ENCODE results near the gene RPP14. TPM values are rescaled to one million over a fixed set of nuclear protein-coding genes. Genes with fewer than 3 reads are reported as not detected.

The RPP14 gene
- total and polyA plus RNA-seq, 2 of the 4 experiments (the other 2 are of a cell fraction) = 6.6 to 7.8 TPM

GRCh38 chr3:58308728-58309127 lies 2.7 kb downstream of the RPP14 start:
- H3K27me3 ChIP-seq (ENCODE audit: control insufficient read depth, insufficient read depth, low read length) = no peaks in the 10 kb centered on the region
- POLR2A ChIA-PET (ENCODE audit: unreplicated experiment) = no interaction called here
- no peaks in the 10 kb centered on the region for H3K9me3 ChIP-seq (ENCODE audit: control insufficient read depth, insufficient read depth, low read length)
- CTCF ChIA-PET = interaction anchor here (0.5 to 1.0 kb wide), 2 partner anchors 12 to 267 kb away, joined by 3 read pairs; no protein-coding TSS in a partner anchor
- no peak for ATAC-seq (ENCODE audit: low read depth)
- no peak overlapping the region for H3K18ac ChIP-seq (ENCODE audit: low read depth, low read length)
- no peak overlapping the region for H3K9ac ChIP-seq (ENCODE audit: low read depth, low read length)
- no peak overlapping the region for H4K8ac ChIP-seq (ENCODE audit: low read depth in 2 of 2, low read length in 2 of 2)
- peaks cover 36% of the 10 kb centered on the region for H4K20me1 ChIP-seq (ENCODE audit: insufficient read depth, low read length)
- intact Hi-C loops (cut with micrococcal nuclease) (loop anchor here (10.0 kb wide), 1 partner anchor 316 kb away; no protein-coding TSS in a partner anchor), dilution Hi-C loops (cut with HindIII; ENCODE audit: low sequenced_read_pairs, unreplicated experiment) (no loop called here), in situ Hi-C loops (cut with MboI; ENCODE audit: low sequenced_read_pairs) (loop anchor here (10.0 kb wide), 1 partner anchor 304 kb away; the partner anchor contains the start of gene FLNB)
- no peak overlapping the region for H2AFZ ChIP-seq (replicated peaks; ENCODE audit: low read length, poor library complexity)
- peaks cover 20% of the 10 kb centered on the region for H3K36me3 ChIP-seq (ENCODE audit: control insufficient read depth, insufficient read depth, low read length)
- no peak overlapping the region for H3K4ac ChIP-seq (ENCODE audit: low read depth, low read length)
- H3K79me1 ChIP-seq (ENCODE audit: low read depth in 1 of 2, low read length in 2 of 2) = peaks cover 25 to 49% of the 10 kb centered on the region in 2 experiments
- no peak overlapping the region for H3K27ac ChIP-seq (ENCODE audit: insufficient read depth, low read length)
- H4K5ac ChIP-seq (ENCODE audit: low read depth, low read length) = no peak overlapping the region
- peaks cover 4% of the 10 kb centered on the region for H3K9me1 ChIP-seq (ENCODE audit: insufficient read depth, low read length)
- no peak overlapping the region for H2BK15ac ChIP-seq (ENCODE audit: low read depth, low read length)
- no TSS peak for BruUV-seq (replicated peaks)
- no peak overlapping the region for H2BK20ac ChIP-seq (ENCODE audit: low read depth, low read length)
- no peak overlapping the region; the same call in 1 of the 2 replicates for H3K23ac ChIP-seq (ENCODE audit: low read depth, low read length)
- peaks cover 6% of the 10 kb centered on the region for H3K4me1 ChIP-seq (ENCODE audit: control insufficient read depth, insufficient read depth, low read length)
- no peak overlapping the region for H3K56ac ChIP-seq (ENCODE audit: extremely low read depth, insufficient read depth, low read length)
- no peak overlapping the region for H2AK5ac ChIP-seq (ENCODE audit: low read depth, low read length)
- H2BK120ac ChIP-seq (ENCODE audit: low read depth, low read length) = no peak overlapping the region
- H3K4me3 ChIP-seq (ENCODE audit: insufficient read depth, low read depth, low read length) = no peak overlapping the region
- DNase-seq = peak; percentile 12
- no peak overlapping the region for H4K91ac ChIP-seq (ENCODE audit: insufficient read depth, low read depth, low read length)
- H2BK5ac ChIP-seq (ENCODE audit: low read depth, low read length, poor library complexity, severe bottlenecking) = no peak overlapping the region
- no peak overlapping the region for H2AK9ac ChIP-seq (replicated peaks; ENCODE audit: low read depth, low read length, poor library complexity)
- TF ChIP-seq ELK1 (IDR thresholded peaks at IDR 0.05; ENCODE audit: borderline replicate concordance, low read depth, low read length) (no peak), MXI1 (IDR thresholded peaks at IDR 0.05; ENCODE audit: borderline replicate concordance, low read depth, low read length) (no peak), MAZ (IDR thresholded peaks at IDR 0.05; ENCODE audit: borderline replicate concordance, low read depth, low read length) (no peak), RAD21 (IDR thresholded peaks at IDR 0.05; ENCODE audit: low read length) (no peak), USF2 (IDR thresholded peaks at IDR 0.05; ENCODE audit: low read depth, low read length) (no peak), MAFK (IDR thresholded peaks at IDR 0.05; ENCODE audit: low read depth, low read length) (no peak), POLR2A (IDR thresholded peaks at IDR 0.05; ENCODE audit: low read depth, low read length) (no peak), RCOR1 (IDR thresholded peaks at IDR 0.05; ENCODE audit: insufficient replicate concordance, low read length) (no peak), CHD1 (IDR thresholded peaks at IDR 0.05; ENCODE audit: low read depth, low read length) (no peak), BHLHE40 (IDR thresholded peaks at IDR 0.05; ENCODE audit: low read depth, low read length) (no peak), CEBPB (IDR thresholded peaks at IDR 0.05; ENCODE audit: low read depth, low read length) (no peak), NFE2L2 (IDR thresholded peaks at IDR 0.05; ENCODE audit: low read depth, low read length) (no peak), RFX5 (IDR thresholded peaks at IDR 0.05; ENCODE audit: low read depth, low read length) (no peak), FOS (IDR thresholded peaks at IDR 0.05; ENCODE audit: low read depth, low read length) (no peak), CTCF (conservative IDR thresholded peaks at IDR 0.05; ENCODE audit: low read depth, low read length) (no peak), SMC3 (IDR thresholded peaks at IDR 0.05; ENCODE audit: low read depth, low read length) (no peak)
- no peak overlapping the region for H3K4me2 ChIP-seq (ENCODE audit: low read depth, low read length)
- WGBS, 2 experiments (ENCODE audit: extremely low coverage in 2 of 2, insufficient read length in 1 of 2) = no CpG with 5 or more reads among the region's 1 CpG
- H3K14ac ChIP-seq (replicated peaks; ENCODE audit: low read depth, low read length) = no peak overlapping the region
